Calu3 (cell line): ENCODE data around the gene M1AP. TPM values are rescaled to one million over a fixed set of nuclear protein-coding genes. Genes with fewer than 3 reads are reported as not detected.
"Not testable (repeated sequence)": the region's sequence is repeated elsewhere in the genome, so short reads cannot be mapped to it uniquely, and the experiment has no call there.

ENCODE experiments used
- BruUV-seq: library from RNA; stranded (reverse); fragments of 400-500 nt; replicated peaks from 2 replicates; lab custom pipeline; 2021; lab: Mats Ljungman, UMichigan
- CTCF ChIA-PET: fragments of 300-600 bp; sonication (Branson Sonifier 250); formaldehyde crosslinking; loops from one replicate; lab custom pipeline; 2022; ENCODE audit warnings: antibody characterized with exemption; lab: Charles Lee
- DNase-seq: peaks from one replicate; pipeline ENCODE4 v3.0.0; 2022
- H3K27ac Mint-ChIP-seq: one replicate; pipeline ENCODE4 v1.8.0; 2022; ENCODE audit warnings: mixed read lengths; ENCODE audit not compliant: unreplicated experiment
- H3K27me3 Mint-ChIP-seq: one replicate; pipeline ENCODE4 v1.8.0; 2022; ENCODE audit warnings: mixed read lengths; ENCODE audit not compliant: unreplicated experiment
- H3K36me3 Mint-ChIP-seq: one replicate; pipeline ENCODE4 v1.8.0; 2022; ENCODE audit warnings: mild to moderate bottlenecking, moderate library complexity, mixed read lengths; ENCODE audit not compliant: insufficient read depth, unreplicated experiment
- H3K4me1 Mint-ChIP-seq: one replicate; pipeline ENCODE4 v1.8.0; 2022; ENCODE audit warnings: mild to moderate bottlenecking, low read depth, mixed read lengths; ENCODE audit not compliant: unreplicated experiment
- H3K4me3 Mint-ChIP-seq: one replicate; pipeline ENCODE4 v1.8.0; 2022; ENCODE audit warnings: mild to moderate bottlenecking, low read depth, moderate library complexity, mixed read lengths; ENCODE audit not compliant: unreplicated experiment
- H3K9me3 Mint-ChIP-seq: one replicate; pipeline ENCODE4 v1.8.0; 2022; ENCODE audit warnings: low read depth, mixed read lengths; ENCODE audit not compliant: unreplicated experiment
- intact Hi-C: fragments of 100-400 bp; cut with micrococcal nuclease; formaldehyde crosslinking; loops from one replicate; pipeline ENCODE4 v1.10.0; 2022; ENCODE audit not compliant: unreplicated experiment
- total RNA-seq: library from RNA; stranded (reverse); gene quantifications from 2 replicates; pipeline ENCODE4 v1.2.3, GENCODE V29; 2022
- TF ChIP-seq, protein P1 (sequence below): fragments of 200-600 bp; IDR thresholded peaks from one replicate; pipeline ENCODE4 v1.8.0; 2022; ENCODE audit warnings: antibody characterized with exemption; ENCODE audit not compliant: unreplicated experiment

Gene M1AP
- total RNA-seq, 1 experiment from 2014 or later = not detected

DNA sequence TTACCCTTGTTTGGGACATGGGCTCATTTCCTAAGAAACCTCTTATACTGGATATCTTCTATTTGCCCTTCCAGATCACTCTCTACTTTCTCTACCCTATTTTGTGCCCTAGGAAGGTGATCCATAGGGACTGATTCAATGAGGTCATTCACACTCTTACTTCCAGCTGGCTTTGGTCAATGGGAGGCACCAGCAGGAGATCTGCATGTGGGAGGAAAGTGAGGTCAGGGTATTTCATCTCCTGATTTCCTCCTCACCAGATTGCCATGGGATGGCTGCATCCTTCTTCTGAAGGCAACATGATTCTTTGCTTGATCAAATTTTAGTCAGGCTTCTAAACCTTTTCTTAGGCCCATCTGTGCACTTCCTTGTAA, 15.2 kb downstream of the M1AP start:
- TF ChIP-seq, protein P1, sequence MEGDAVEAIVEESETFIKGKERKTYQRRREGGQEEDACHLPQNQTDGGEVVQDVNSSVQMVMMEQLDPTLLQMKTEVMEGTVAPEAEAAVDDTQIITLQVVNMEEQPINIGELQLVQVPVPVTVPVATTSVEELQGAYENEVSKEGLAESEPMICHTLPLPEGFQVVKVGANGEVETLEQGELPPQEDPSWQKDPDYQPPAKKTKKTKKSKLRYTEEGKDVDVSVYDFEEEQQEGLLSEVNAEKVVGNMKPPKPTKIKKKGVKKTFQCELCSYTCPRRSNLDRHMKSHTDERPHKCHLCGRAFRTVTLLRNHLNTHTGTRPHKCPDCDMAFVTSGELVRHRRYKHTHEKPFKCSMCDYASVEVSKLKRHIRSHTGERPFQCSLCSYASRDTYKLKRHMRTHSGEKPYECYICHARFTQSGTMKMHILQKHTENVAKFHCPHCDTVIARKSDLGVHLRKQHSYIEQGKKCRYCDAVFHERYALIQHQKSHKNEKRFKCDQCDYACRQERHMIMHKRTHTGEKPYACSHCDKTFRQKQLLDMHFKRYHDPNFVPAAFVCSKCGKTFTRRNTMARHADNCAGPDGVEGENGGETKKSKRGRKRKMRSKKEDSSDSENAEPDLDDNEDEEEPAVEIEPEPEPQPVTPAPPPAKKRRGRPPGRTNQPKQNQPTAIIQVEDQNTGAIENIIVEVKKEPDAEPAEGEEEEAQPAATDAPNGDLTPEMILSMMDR = no peak
- Mint-ChIP-seq H3K9me3 (peaks cover 3% of the 10 kb centered on the region), H3K4me1 (peaks cover 12% of the 10 kb centered on the region), H3K4me3 (no peak overlapping the region), H3K27ac (no peak overlapping the region), H3K27me3 (no peaks in the 10 kb centered on the region), H3K36me3 (no peaks in the 10 kb centered on the region)
- CTCF ChIA-PET = no interaction called here
- no peak for DNase-seq
- intact Hi-C loops = no loop called here
- BruUV-seq = no TSS peak

DNA sequence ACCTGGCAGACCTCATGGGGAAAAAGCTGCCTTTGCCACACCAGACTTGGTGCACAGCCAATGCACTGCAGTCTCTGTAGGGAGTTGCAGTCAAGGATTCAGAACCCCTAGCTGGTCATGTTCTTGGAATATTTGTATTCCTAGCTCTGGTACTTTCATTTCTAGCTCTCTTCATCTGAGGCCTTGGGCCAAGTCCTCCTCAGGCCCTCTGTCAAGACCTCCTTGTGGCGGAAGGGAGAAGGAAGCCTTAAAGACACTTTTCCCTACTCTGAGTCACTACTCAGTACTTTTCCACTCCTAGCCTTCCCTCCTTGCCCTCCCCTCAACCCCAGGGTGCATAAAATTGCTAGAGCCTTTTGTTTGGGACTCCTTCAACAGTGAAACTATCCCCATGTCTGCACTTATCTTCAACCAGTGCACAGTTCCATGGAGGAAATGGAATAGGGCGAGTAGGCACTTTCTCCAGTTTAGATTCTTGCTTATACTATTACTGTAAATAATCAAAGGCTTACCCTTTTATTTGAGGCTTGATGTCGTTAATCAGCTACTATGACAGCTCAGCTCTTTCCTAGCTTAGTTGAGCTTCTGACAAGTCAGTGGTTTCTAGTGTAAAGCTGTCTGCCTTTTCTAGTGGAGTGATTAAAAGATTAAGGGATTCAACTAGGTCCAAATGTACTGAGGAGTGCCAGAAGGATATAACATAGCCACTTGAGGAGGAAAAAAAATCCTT, 15.8 kb downstream of the M1AP start:
- Mint-ChIP-seq H3K27me3 (no peaks in the 10 kb centered on the region), H3K36me3 (no peaks in the 10 kb centered on the region), H3K4me1 (peaks cover 8% of the 10 kb centered on the region), H3K27ac (no peak overlapping the region), H3K4me3 (no peak overlapping the region), H3K9me3 (peaks cover 3% of the 10 kb centered on the region)
- TF ChIP-seq, protein P1 = no peak
- BruUV-seq = no TSS peak
- no peak for DNase-seq
- CTCF ChIA-PET = no interaction called here
- intact Hi-C loops = no loop called here

DNA sequence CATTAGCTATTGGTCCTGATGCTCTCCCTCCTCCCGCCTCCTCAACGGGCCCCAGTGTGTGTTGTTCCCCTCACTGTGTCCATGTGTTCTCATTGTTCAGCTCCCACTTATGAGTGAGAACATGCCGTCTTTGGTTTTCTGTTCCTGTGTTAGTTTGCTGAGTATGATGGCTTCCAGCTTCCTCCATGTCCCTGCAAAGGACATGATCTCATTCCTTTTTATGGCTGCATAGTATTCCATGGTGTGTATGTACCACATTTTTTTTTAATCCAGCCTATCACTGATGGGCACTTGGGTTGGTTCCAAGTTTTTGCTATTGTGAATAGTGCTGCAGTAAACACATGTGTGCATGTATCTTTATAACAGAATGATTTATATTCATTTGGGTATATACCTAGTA, 17.7 kb downstream of the M1AP start:
- H3K4me1 Mint-ChIP-seq, CTCF ChIA-PET, BruUV-seq, DNase-seq, H3K36me3 Mint-ChIP-seq, intact Hi-C loops, H3K27ac Mint-ChIP-seq, H3K4me3 Mint-ChIP-seq, H3K9me3 Mint-ChIP-seq, H3K27me3 Mint-ChIP-seq: not testable (repeated sequence)

DNA sequence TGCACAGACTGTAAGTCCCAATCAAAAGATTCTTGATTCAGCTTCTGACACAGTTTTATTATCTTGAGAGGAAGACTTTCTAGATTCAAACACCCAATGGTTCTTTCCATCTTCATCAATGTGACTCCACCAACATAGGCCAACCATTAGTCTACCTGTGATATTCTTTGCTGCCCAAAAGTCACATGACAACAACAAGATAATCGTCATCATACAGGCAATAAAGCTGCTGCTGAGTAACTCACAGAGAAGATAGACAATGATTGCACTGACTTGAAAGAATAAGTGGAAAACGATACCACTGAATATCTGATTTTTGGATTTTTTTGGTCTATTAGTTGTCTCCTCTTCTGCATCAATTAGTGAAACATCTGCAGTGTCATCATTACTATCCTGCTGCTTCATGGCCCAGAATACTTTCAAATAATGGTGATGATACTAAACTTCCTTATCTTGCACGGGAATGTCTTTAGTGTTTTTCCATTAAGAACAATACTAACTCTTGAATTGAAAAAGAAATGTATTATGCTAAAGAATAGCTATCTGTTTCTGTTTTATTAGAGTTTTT, 19.5 kb downstream of the M1AP start:
- TF ChIP-seq, protein P1 = no peak
- intact Hi-C loops = no loop called here
- Mint-ChIP-seq H3K27me3 (no peaks in the 10 kb centered on the region), H3K4me3 (no peak overlapping the region), H3K9me3 (peaks cover 3% of the 10 kb centered on the region), H3K4me1 (no peaks in the 10 kb centered on the region), H3K36me3 (no peaks in the 10 kb centered on the region), H3K27ac (no peak overlapping the region)
- no TSS peak for BruUV-seq
- no peak for DNase-seq
- CTCF ChIA-PET = no interaction called here
